ENCODE results near the gene MINDY3.
A peak's percentile ranks its signal among the peaks of the same experiment; 100 is the strongest.

DNA sequence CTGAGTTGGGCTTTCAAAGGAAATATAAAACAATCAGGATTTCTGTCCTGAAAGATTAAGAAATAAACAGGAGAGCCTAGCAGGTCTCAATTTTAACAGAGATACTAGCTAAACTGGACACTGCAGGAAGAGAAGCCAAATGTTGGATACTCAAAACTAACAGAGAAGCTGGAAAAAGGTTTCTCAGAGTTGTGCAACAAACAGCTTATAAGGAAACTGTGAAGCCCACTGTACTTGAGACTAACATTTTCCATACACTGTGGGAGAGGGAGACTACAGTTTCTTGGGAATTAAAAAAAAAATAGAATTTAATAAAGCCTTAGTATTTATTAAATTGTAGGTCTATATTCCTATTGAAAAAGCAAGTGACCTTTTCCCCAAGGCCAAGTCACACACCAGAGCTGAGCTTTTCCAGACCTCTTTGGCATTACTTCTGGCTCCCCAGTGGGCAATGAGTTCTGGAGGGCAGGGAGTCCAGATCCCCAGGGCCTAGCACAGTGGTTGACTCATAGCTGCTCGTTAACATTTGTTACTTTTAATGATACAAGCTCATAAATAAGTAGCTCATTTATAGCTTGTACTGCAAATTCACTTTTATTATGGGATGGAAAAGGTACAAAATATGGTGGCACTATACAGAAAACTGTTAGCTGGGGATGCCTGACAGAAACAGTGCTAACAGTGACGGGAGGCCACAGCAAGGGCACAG is 68.3 kb downstream of the MINDY3 start:
- no peak for TF ChIP-seq POLR2A (IDR thresholded peaks at IDR 0.05)
- TF ChIP-seq, protein P1, sequence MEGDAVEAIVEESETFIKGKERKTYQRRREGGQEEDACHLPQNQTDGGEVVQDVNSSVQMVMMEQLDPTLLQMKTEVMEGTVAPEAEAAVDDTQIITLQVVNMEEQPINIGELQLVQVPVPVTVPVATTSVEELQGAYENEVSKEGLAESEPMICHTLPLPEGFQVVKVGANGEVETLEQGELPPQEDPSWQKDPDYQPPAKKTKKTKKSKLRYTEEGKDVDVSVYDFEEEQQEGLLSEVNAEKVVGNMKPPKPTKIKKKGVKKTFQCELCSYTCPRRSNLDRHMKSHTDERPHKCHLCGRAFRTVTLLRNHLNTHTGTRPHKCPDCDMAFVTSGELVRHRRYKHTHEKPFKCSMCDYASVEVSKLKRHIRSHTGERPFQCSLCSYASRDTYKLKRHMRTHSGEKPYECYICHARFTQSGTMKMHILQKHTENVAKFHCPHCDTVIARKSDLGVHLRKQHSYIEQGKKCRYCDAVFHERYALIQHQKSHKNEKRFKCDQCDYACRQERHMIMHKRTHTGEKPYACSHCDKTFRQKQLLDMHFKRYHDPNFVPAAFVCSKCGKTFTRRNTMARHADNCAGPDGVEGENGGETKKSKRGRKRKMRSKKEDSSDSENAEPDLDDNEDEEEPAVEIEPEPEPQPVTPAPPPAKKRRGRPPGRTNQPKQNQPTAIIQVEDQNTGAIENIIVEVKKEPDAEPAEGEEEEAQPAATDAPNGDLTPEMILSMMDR (IDR thresholded peaks at IDR 0.05): no peak
- peak in 3 of 4 donors; percentile 64 to 83 (median 81) for TF ChIP-seq POLR2AphosphoS5 (IDR thresholded peaks at IDR 0.05)
- TF ChIP-seq EP300 (IDR thresholded peaks at IDR 0.05): peak in 2 of 4 donors; percentile 14 to 37
